PC-3 (cell line): Measurements from ENCODE around the gene NOS1. TPM values are rescaled to one million over a fixed set of nuclear protein-coding genes. Genes with fewer than 3 reads are reported as not detected.

ENCODE experiments used
- ATAC-seq: fragments of 200-7000 bp; cut with Tn5 transposase; 2 replicates; pipeline ENCODE4 v1.9.1; 2020; ENCODE audit warnings: mild to moderate bottlenecking, moderate library complexity
- BruUV-seq: library from RNA; stranded (reverse); fragments of 400-500 nt; replicated peaks from 2 replicates; lab custom pipeline; 2021; lab: Mats Ljungman, UMichigan
- CTCF ChIA-PET: fragments of 300-600 bp; sonication (Branson Sonifier 250); formaldehyde crosslinking; loops from one replicate; lab custom pipeline; 2022; ENCODE audit warnings: antibody characterized with exemption; lab: Charles Lee
- POLR2A ChIA-PET: fragments of 300-600 bp; sonication (Branson Sonifier 250); formaldehyde crosslinking; loops from one replicate; lab custom pipeline; 2022; ENCODE audit warnings: antibody characterized with exemption; ENCODE audit not compliant: unreplicated experiment; lab: Charles Lee
- DNase-seq: peaks from one replicate; pipeline ENCODE4 v3.0.0-alpha.2; 2015
- H2AFZ ChIP-seq: fragments of 300-600 bp; sonication (generic); 2 replicates; pipeline ENCODE4 v1.6.0; 2016; ENCODE audit warnings: antibody characterized with exemption, low read length
- H3F3A ChIP-seq: fragments of 300-600 bp; sonication (generic); one replicate; pipeline ENCODE4 v1.6.0; 2017; ENCODE audit warnings: antibody characterized with exemption, low read length, control low read depth, mild to moderate bottlenecking; ENCODE audit not compliant: unreplicated experiment
- H3K27ac ChIP-seq: fragments of 300-600 bp; sonication (generic); 2 replicates; pipeline ENCODE4 v1.5.1; 2016; ENCODE audit warnings: mild to moderate bottlenecking, low read length
- H3K27me3 ChIP-seq: fragments of 300-600 bp; sonication (generic); 2 replicates; pipeline ENCODE4 v1.6.1; 2016; ENCODE audit warnings: low read length, mixed read lengths
- H3K36me3 ChIP-seq: fragments of 300-600 bp; sonication (generic); 2 replicates; pipeline ENCODE4 v1.6.1; 2016; ENCODE audit warnings: low read depth, mixed run types, low read length, mixed read lengths
- H3K4me1 ChIP-seq: fragments of 300-600 bp; sonication (generic); 2 replicates; pipeline ENCODE4 v1.5.1; 2016; ENCODE audit warnings: low read length; ENCODE audit not compliant: insufficient read depth
- H3K4me2 ChIP-seq: fragments of 300-600 bp; sonication (generic); 2 replicates; pipeline ENCODE4 v1.6.0; 2016; ENCODE audit warnings: low read length
- H3K4me3 ChIP-seq: fragments of 300-600 bp; sonication (generic); 2 replicates; pipeline ENCODE4 v1.5.1; 2016; ENCODE audit warnings: mild to moderate bottlenecking, low read length, mixed read lengths
- H3K79me2 ChIP-seq: fragments of 300-600 bp; sonication (generic); 2 replicates; pipeline ENCODE4 v1.6.1; 2017; ENCODE audit warnings: low read length, mixed read lengths
- H3K9ac ChIP-seq: fragments of 300-600 bp; sonication (generic); 2 replicates; pipeline ENCODE4 v1.6.0; 2016; ENCODE audit warnings: mild to moderate bottlenecking, low read length
- H3K9me2 ChIP-seq: fragments of 300-600 bp; sonication (generic); replicated peaks from 2 replicates; pipeline ENCODE4 v1.6.1; 2016; ENCODE audit warnings: mixed run types, low read length, mixed read lengths
- H3K9me3 ChIP-seq: fragments of 300-600 bp; sonication (generic); 2 replicates; pipeline ENCODE4 v1.6.1; 2016; ENCODE audit warnings: low read length, mixed read lengths
- H4K20me1 ChIP-seq: fragments of 300-600 bp; sonication (generic); 2 replicates; pipeline ENCODE4 v1.6.1; 2016; ENCODE audit warnings: low read length, mixed read lengths
- EZH2 ChIP-seq: fragments of 300-600 bp; sonication (generic); IDR thresholded peaks from one replicate; pipeline ENCODE4 v1.6.1; 2017; ENCODE audit warnings: antibody characterized with exemption, mild to moderate bottlenecking, low read length; ENCODE audit not compliant: unreplicated experiment
- EZH2phosphoT487 ChIP-seq: fragments of 300-600 bp; sonication (generic); IDR thresholded peaks from 2 replicates; pipeline ENCODE4 v1.6.1; 2018; ENCODE audit warnings: mild to moderate bottlenecking, antibody characterized with exemption, low read length, borderline replicate concordance
- intact Hi-C: fragments of 100-400 bp; cut with micrococcal nuclease; formaldehyde crosslinking; loops from 2 replicates; pipeline ENCODE4 v1.9.0; 2023
- total RNA-seq: library from RNA; depleted of rRNA; stranded (reverse); fragments of >200 nt; gene quantifications from 2 replicates; pipeline ENCODE4 v1.2.3, GENCODE V29; 2014
- TF ChIP-seq, protein P1 (sequence below): fragments of 300-600 bp; sonication (generic); conservative IDR thresholded peaks from 2 replicates; pipeline ENCODE4 v1.5.1; 2017; ENCODE audit warnings: antibody characterized with exemption, low read depth, mild to moderate bottlenecking, low read length

Gene NOS1
- total RNA-seq, 1 experiment from 2014 or later, result 0.11 TPM

DNA sequence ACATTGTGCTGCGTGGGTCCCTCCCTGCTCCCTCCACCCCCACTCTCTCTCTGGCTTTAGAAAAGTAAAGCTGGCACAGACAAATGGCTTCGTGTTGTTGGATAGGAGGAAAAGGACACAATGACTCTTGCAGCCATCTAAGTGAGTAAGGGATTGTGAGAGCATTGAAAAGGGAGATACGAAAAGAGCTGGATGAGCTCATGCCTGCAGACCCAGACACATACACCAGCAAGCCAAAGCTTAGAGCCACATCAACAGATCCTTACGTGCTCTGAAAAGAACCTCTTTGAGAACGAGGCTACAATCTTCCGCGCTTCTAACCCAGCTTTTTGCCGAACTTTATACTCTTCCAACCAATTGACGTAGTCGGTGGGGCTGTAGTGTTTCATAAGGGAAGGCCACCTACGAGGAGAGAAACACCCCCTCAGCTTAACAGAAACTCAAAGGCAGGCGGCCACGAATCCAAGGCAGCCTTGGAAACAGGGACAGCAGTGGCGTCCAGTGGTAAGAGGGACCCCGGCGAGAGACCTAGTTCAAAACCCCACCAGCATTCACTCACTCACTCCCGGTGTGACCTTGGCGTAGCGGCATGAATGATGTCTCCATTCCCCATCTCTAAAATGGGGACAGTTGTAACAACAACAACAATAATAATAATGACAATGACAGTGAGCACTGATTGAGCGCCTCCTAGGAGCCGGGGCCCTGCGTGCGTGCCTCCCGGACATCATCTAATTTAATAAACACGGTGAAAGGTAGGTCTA is 172.3 kb downstream of the NOS1 start:
- Histone ChIP-seq H2AFZ (0 out of 2 replicates have a peak overlapping the region, but pooled peaks have one; percentile 41), H3K79me2 (peaks cover 32% of the 10 kb centered on the region), H3K9me2 (no peaks in the 10 kb centered on the region), H3K9me3 (no peaks in the 10 kb centered on the region), H3F3A (no peaks in the 10 kb centered on the region), H3K27me3 (no peaks in the 10 kb centered on the region), H3K4me2 (peak overlapping the region; percentile 99), H3K9ac (peak overlapping the region; percentile 65), H3K27ac (no peak overlapping the region), H3K4me1 (peaks cover 16% of the 10 kb centered on the region), H4K20me1 (peaks cover 14% of the 10 kb centered on the region), H3K36me3 (peaks cover 27% of the 10 kb centered on the region), H3K4me3 (peak overlapping the region; percentile 81)
- DNase-seq (peak; percentile 29), ATAC-seq (peak; percentile 14)
- BruUV-seq, result TSS peak; percentile 46
- intact Hi-C loops, result no loop called here
- no peak for TF ChIP-seq EZH2
- TF ChIP-seq, protein P1, sequence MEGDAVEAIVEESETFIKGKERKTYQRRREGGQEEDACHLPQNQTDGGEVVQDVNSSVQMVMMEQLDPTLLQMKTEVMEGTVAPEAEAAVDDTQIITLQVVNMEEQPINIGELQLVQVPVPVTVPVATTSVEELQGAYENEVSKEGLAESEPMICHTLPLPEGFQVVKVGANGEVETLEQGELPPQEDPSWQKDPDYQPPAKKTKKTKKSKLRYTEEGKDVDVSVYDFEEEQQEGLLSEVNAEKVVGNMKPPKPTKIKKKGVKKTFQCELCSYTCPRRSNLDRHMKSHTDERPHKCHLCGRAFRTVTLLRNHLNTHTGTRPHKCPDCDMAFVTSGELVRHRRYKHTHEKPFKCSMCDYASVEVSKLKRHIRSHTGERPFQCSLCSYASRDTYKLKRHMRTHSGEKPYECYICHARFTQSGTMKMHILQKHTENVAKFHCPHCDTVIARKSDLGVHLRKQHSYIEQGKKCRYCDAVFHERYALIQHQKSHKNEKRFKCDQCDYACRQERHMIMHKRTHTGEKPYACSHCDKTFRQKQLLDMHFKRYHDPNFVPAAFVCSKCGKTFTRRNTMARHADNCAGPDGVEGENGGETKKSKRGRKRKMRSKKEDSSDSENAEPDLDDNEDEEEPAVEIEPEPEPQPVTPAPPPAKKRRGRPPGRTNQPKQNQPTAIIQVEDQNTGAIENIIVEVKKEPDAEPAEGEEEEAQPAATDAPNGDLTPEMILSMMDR, result peak; percentile 42; the same call in 1 of the 2 replicates
- ChIA-PET CTCF (no interaction called here), POLR2A (no interaction called here)

DNA sequence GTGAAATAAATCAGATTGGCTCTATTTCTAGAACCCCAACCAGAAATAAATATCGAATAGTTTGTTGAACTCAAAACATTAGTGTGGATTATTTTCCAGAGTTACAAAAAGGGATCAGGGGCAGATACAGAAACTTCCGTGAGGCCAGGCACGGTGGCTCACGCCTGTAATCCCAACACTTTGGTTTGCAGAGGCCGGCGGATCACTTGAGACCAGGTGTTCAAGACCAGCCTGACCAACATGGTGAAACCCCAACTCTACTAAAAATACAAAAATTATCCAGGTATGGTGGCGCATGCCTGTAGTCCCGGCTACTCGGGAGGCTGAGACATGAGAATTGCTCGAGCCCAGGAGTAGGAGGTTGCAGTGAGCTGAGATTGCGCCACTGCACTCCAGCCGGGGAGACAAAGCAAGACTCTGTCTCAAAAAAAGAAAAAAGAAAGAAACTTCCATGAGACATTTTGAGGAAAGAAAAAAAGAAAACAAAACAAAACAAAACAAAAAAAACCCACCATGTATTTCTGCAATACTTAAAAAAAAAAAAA is 173.2 kb downstream of the NOS1 start:
- peaks cover 14% of the 10 kb centered on the region for H4K20me1 ChIP-seq
- H3F3A ChIP-seq, result no peaks in the 10 kb centered on the region
- H3K9me2 ChIP-seq, result no peaks in the 10 kb centered on the region
- H3K4me2 ChIP-seq, result peak overlapping the region; percentile 99
- peaks cover 16% of the 10 kb centered on the region for H3K4me1 ChIP-seq
- no peaks in the 10 kb centered on the region for H3K27me3 ChIP-seq
- no peaks in the 10 kb centered on the region for H3K9me3 ChIP-seq
- intact Hi-C loops, result no loop called here
- DNase-seq (no peak), ATAC-seq (no peak)
- TF ChIP-seq EZH2phosphoT487, result no peak
- H3K9ac ChIP-seq, result no peak overlapping the region
- H3K36me3 ChIP-seq, result peaks cover 36% of the 10 kb centered on the region
- H3K4me3 ChIP-seq, result peak overlapping the region; percentile 81
- peaks cover 32% of the 10 kb centered on the region for H3K79me2 ChIP-seq
- CTCF ChIA-PET, result no interaction called here
- no TSS peak for BruUV-seq
- H3K27ac ChIP-seq, result no peak overlapping the region
- H2AFZ ChIP-seq, result no peak overlapping the region
- POLR2A ChIA-PET, result interaction anchor here (0.6 kb wide), 1 partner anchor 14 kb away, joined by 3 read pairs; no protein-coding TSS in a partner anchor

DNA sequence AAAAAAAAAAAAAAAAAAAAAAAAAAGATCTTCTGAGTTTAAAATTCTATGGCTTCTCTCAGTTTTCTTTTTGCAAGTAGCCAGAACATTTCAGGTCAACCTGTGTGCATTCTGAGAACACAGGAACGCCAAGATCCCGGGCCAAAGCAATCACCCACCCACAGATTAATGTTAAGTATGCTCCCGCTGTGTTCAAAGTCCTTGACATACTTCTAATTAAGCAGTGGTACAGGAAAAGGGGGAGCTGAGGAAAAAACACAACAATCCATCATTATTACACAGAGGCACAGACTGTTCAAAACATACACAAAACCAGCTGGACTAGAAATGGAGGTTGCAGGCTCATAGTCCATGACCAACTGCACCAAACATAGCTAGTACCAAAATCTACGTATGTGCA is 174.0 kb downstream of the NOS1 start:
- H3K9ac ChIP-seq, result no peak overlapping the region
- BruUV-seq, result no TSS peak
- H3K79me2 ChIP-seq, result peaks cover 32% of the 10 kb centered on the region
- POLR2A ChIA-PET, result interaction anchor here (0.6 kb wide), 1 partner anchor 15 kb away, joined by 3 read pairs; no protein-coding TSS in a partner anchor
- no peaks in the 10 kb centered on the region for H3K9me3 ChIP-seq
- H3K36me3 ChIP-seq, result peaks cover 41% of the 10 kb centered on the region
- H3K4me3 ChIP-seq, result no peak overlapping the region
- no peaks in the 10 kb centered on the region for H3K27me3 ChIP-seq
- peaks cover 16% of the 10 kb centered on the region for H3K4me1 ChIP-seq
- intact Hi-C loops, result no loop called here
- CTCF ChIA-PET, result no interaction called here
- no peak overlapping the region for H3K4me2 ChIP-seq
- no peak for ATAC-seq
- H3K9me2 ChIP-seq, result no peaks in the 10 kb centered on the region
- peaks cover 14% of the 10 kb centered on the region for H4K20me1 ChIP-seq
- H2AFZ ChIP-seq, result no peak overlapping the region
- DNase-seq, result no peak
- no peaks in the 10 kb centered on the region for H3F3A ChIP-seq
- H3K27ac ChIP-seq, result no peak overlapping the region
- TF ChIP-seq EZH2, result no peak
- TF ChIP-seq EZH2phosphoT487, result no peak
- TF ChIP-seq, protein P1, result no peak
